H1 (cell line): Measurements from ENCODE around the gene HAVCR1. TPM values are rescaled to one million over a fixed set of nuclear protein-coding genes. Genes with fewer than 3 reads are reported as not detected.
"Not testable (repeated sequence)": the region's sequence is repeated elsewhere in the genome, so short reads cannot be mapped to it uniquely, and the experiment has no call there.

ENCODE experiments used
- CTCF ChIA-PET: fragments of 300-600 bp; sonication (Branson Sonifier 250); formaldehyde crosslinking; loops from one replicate; lab custom pipeline; 2021; ENCODE audit not compliant: partially characterized antibody; lab: Charles Lee
- POLR2A ChIA-PET: fragments of 300-600 bp; sonication (Branson Sonifier 250); formaldehyde crosslinking; loops from one replicate; lab custom pipeline; 2021; ENCODE audit warnings: inconsistent platforms; ENCODE audit not compliant: partially characterized antibody; lab: Charles Lee
- DNase-seq, 2 experiments: peaks; one replicate each; pipeline versions ENCODE4 v3.0.0 to v3.0.0-alpha.2; 2010 to 2022; ENCODE audit warnings: low spot score in 2 of 2, low read depth in 1 of 2, mixed read lengths in 1 of 2
- FAIRE-seq: peaks from 2 replicates; lab custom pipeline; 2011; peaks lifted over from hg19 to GRCh38; lab: Jason Lieb, UNC
- H2AFZ ChIP-seq: 2 replicates; pipeline ENCODE4 v1.8.1; 2012; ENCODE audit warnings: low read length, inconsistent platforms
- H2AK5ac ChIP-seq: 2 replicates; pipeline ENCODE4 v1.6.1; 2013; ENCODE audit warnings: low read depth, low read length
- H2BK120ac ChIP-seq: replicated peaks from 2 replicates; pipeline ENCODE3; 2013; ENCODE audit warnings: low read depth, low read length, inconsistent platforms
- H2BK12ac ChIP-seq: 2 replicates; pipeline ENCODE4 v1.6.1; 2013; ENCODE audit warnings: low read depth, low read length
- H2BK15ac ChIP-seq: 2 replicates; pipeline ENCODE4 v1.6.1; 2013; ENCODE audit warnings: low read length
- H2BK20ac ChIP-seq: 2 replicates; pipeline ENCODE4 v1.6.1; 2013; ENCODE audit warnings: low read length
- H2BK5ac ChIP-seq: 2 replicates; pipeline ENCODE4 v1.6.1; 2013; ENCODE audit warnings: low read depth, low read length
- H3K14ac ChIP-seq: 2 replicates; pipeline ENCODE4 v1.6.1; 2013; ENCODE audit warnings: inconsistent platforms; ENCODE audit not compliant: insufficient read length
- H3K18ac ChIP-seq: 2 replicates; pipeline ENCODE4 v1.6.1; 2013; ENCODE audit warnings: low read length; ENCODE audit errors: extremely low read depth
- H3K23ac ChIP-seq: 2 replicates; pipeline ENCODE4 v1.6.1; 2013; ENCODE audit warnings: inconsistent platforms; ENCODE audit not compliant: insufficient read length
- H3K23me2 ChIP-seq: 2 replicates; pipeline ENCODE4 v1.6.1; 2013; ENCODE audit warnings: low read depth, low read length
- H3K27ac ChIP-seq: 2 replicates; pipeline ENCODE4 v1.6.1; 2011; ENCODE audit warnings: low read depth, low read length, inconsistent platforms
- H3K27me3 ChIP-seq, 4 experiments: replicated peaks in 1 of 4; 1 replicate in 1 of 4; 2 replicates in 3 of 4; pipeline versions ENCODE4 v1.6.1 to v1.8.1; 2011 to 2013; ENCODE audit warnings: low read length in 3 of 4, mild to moderate bottlenecking in 3 of 4, inconsistent platforms in 2 of 4, mixed read lengths in 2 of 4, moderate library complexity in 1 of 4; ENCODE audit not compliant: control insufficient read depth in 3 of 4, insufficient read depth in 3 of 4; ENCODE audit errors: extremely low read depth in 1 of 4
- H3K36me3 ChIP-seq, 4 experiments: 2 replicates each; pipeline versions ENCODE4 v1.6.1 to v1.8.1; 2011 to 2013; ENCODE audit warnings: mild to moderate bottlenecking in 4 of 4, low read length in 3 of 4, moderate library complexity in 2 of 4, control low read depth in 1 of 4, inconsistent platforms in 1 of 4; ENCODE audit not compliant: insufficient read depth in 4 of 4, control insufficient read depth in 2 of 4
- H3K4ac ChIP-seq: replicated peaks from 2 replicates; pipeline ENCODE3; 2013; ENCODE audit warnings: low read length, low read depth, mixed read lengths, inconsistent platforms; ENCODE audit not compliant: insufficient read length
- H3K4me1 ChIP-seq, 4 experiments: replicated peaks in 1 of 4; 1 replicate in 1 of 4; 2 replicates in 3 of 4; pipeline versions ENCODE4 v1.6.1 to v1.8.1; 2011 to 2013; ENCODE audit warnings: low read length in 3 of 4, inconsistent platforms in 2 of 4, mixed read lengths in 1 of 4; ENCODE audit not compliant: insufficient read depth in 4 of 4, control insufficient read depth in 3 of 4
- H3K4me2 ChIP-seq, 2 experiments: 2 replicates each; pipeline versions ENCODE4 v1.6.1 to v1.8.1; 2011 to 2013; ENCODE audit warnings: low read depth in 2 of 2, low read length in 2 of 2, control low read depth in 1 of 2, inconsistent platforms in 1 of 2, mild to moderate bottlenecking in 1 of 2; ENCODE audit not compliant: insufficient read depth in 1 of 2
- H3K4me3 ChIP-seq, 4 experiments: fragments of 200-600, 300-600 bp in 1 of 4; sonication (generic), shearing (Covaris generic), sonication (Bioruptor Twin) in 1 of 4; 2 replicates each; pipeline versions ENCODE4 v1.5.1 to v1.8.1; 2011 to 2016; ENCODE audit warnings: low read length in 4 of 4, low read depth in 3 of 4, control low read depth in 2 of 4, inconsistent platforms in 2 of 4, mild to moderate bottlenecking in 2 of 4, mixed read lengths in 1 of 4, moderate library complexity in 1 of 4; ENCODE audit not compliant: insufficient read depth in 2 of 4; ENCODE audit errors: extremely low read depth in 1 of 4
- H3K56ac ChIP-seq: replicated peaks from 2 replicates; pipeline ENCODE3; 2013; ENCODE audit warnings: low read depth, mild to moderate bottlenecking, mixed read lengths, low read length, inconsistent platforms; ENCODE audit not compliant: insufficient read length
- H3K79me1 ChIP-seq: 2 replicates; pipeline ENCODE4 v1.6.1; 2013; ENCODE audit warnings: low read depth, low read length, control low read depth
- H3K79me2 ChIP-seq, 2 experiments: 2 replicates each; pipeline versions ENCODE4 v1.6.1 to v1.8.1; 2012 to 2013; ENCODE audit warnings: low read length in 2 of 2, mild to moderate bottlenecking in 2 of 2, inconsistent platforms in 1 of 2; ENCODE audit not compliant: insufficient read depth in 2 of 2, control insufficient read depth in 1 of 2
- H3K9ac ChIP-seq, 4 experiments: replicated peaks in 1 of 4; 1 replicate in 1 of 4; 2 replicates in 3 of 4; pipeline versions ENCODE4 v1.6.1 to v1.8.1; 2011 to 2013; ENCODE audit warnings: low read depth in 3 of 4, low read length in 3 of 4, control low read depth in 2 of 4, mild to moderate bottlenecking in 2 of 4, moderate library complexity in 2 of 4, inconsistent platforms in 1 of 4; ENCODE audit errors: extremely low read depth in 1 of 4
- H3K9me3 ChIP-seq, 2 experiments: 2 replicates each; pipeline versions ENCODE4 v1.6.1 to v1.8.1; 2012 to 2013; ENCODE audit warnings: mild to moderate bottlenecking in 2 of 2, moderate library complexity in 2 of 2, control low read depth in 1 of 2, inconsistent platforms in 1 of 2, low read depth in 1 of 2, low read length in 1 of 2, mixed read lengths in 1 of 2; ENCODE audit not compliant: insufficient read depth in 2 of 2
- H4K20me1 ChIP-seq, 2 experiments: replicated peaks in 1 of 2; 2 replicates each; pipeline versions ENCODE3 to v1.8.1; 2011 to 2013; ENCODE audit warnings: inconsistent platforms in 2 of 2, low read length in 2 of 2, mild to moderate bottlenecking in 1 of 2; ENCODE audit not compliant: insufficient read depth in 2 of 2, control insufficient read depth in 1 of 2
- H4K5ac ChIP-seq: 2 replicates; pipeline ENCODE4 v1.6.1; 2013; ENCODE audit warnings: low read length, low read depth, mixed read lengths, inconsistent platforms; ENCODE audit not compliant: insufficient read length
- H4K8ac ChIP-seq: 2 replicates; pipeline ENCODE4 v1.8.0; 2013; ENCODE audit warnings: mild to moderate bottlenecking, moderate library complexity, low read length, inconsistent platforms; ENCODE audit not compliant: insufficient read depth; ENCODE audit errors: extremely low read depth
- H4K91ac ChIP-seq: replicated peaks from 2 replicates; pipeline ENCODE3; 2013; ENCODE audit warnings: low read length, mixed read lengths, inconsistent platforms; ENCODE audit not compliant: insufficient read length
- WGBS, 2 experiments: shearing (Covaris generic) in 1 of 2; methylation state at CpG; one replicate each; pipeline versions ENCODE4 v1.1.6 to v1.1.7; 2013 to 2015; ENCODE audit warnings: low lambda C conversion rate in 2 of 2, mixed read lengths in 2 of 2, inconsistent platforms in 1 of 2, low coverage in 1 of 2, missing lambda C conversion rate in 1 of 2; ENCODE audit not compliant: insufficient replicate concordance in 2 of 2, insufficient coverage in 1 of 2, insufficient read length in 1 of 2; ENCODE audit errors: extremely low coverage in 1 of 2, missing lambda C conversion rate in 1 of 2; 5-methylcytosine and 5-hydroxymethylcytosine counted together
- polyA plus RNA-seq, 7 experiments: library from polyadenylated mRNA; depleted of rRNA in 3 of 7; stranded (reverse) in 5 of 7; unstranded in 2 of 7; fragments of >200 nt in 5 of 7; fragments of 200-250 nt in 2 of 7; gene quantifications; 1 replicate in 5 of 7; 2 replicates in 1 of 7; 4 replicates in 1 of 7; pipeline versions ENCODE4 v1.2.1 to v1.2.3, GENCODE V29; 2011 to 2013; ENCODE audit warnings: missing spikeins in 2 of 7, mixed read lengths in 2 of 7
- total RNA-seq: library from RNA; stranded (reverse); fragmentation: NEBNext Ultra II Directional; extraction: Animal tissue kit (Norgen Biotek cat#: 25700); gene quantifications from 2 replicates; pipeline ENCODE4 v1.2.1, GENCODE V29; 2021

Gene HAVCR1
- total and polyA plus RNA-seq, 2 of the 8 experiments (the other 6 are each of a cell fraction or from before 2014, with no cell fraction given), result not detected

GRCh38 chr5:157027663-157028062 lies 31.3 kb downstream of the HAVCR1 start:
- H3K23ac ChIP-seq, H2BK20ac ChIP-seq, H3K36me3 ChIP-seq, H3K4ac ChIP-seq, H4K20me1 ChIP-seq, H4K91ac ChIP-seq, H3K79me1 ChIP-seq, H3K4me3 ChIP-seq, H2BK15ac ChIP-seq, H3K9me3 ChIP-seq, DNase-seq, H2AK5ac ChIP-seq, H3K14ac ChIP-seq, H3K23me2 ChIP-seq, FAIRE-seq, H2BK5ac ChIP-seq, H3K79me2 ChIP-seq, H3K27ac ChIP-seq, H3K27me3 ChIP-seq, H3K4me1 ChIP-seq, H2BK12ac ChIP-seq, H3K56ac ChIP-seq, H4K8ac ChIP-seq, POLR2A ChIA-PET, H2BK120ac ChIP-seq, H3K18ac ChIP-seq, H3K9ac ChIP-seq, H4K5ac ChIP-seq, H3K4me2 ChIP-seq, H2AFZ ChIP-seq: not testable (repeated sequence)
- 86% methylated on average over 2 of the region's 2 CpGs; no CpG with 5 or more reads in 1 of the 2 experiments for WGBS, 2 experiments
- CTCF ChIA-PET, result interaction anchor here (0.6 to 2.4 kb wide), 18 partner anchors 7 to 452 kb away, joined by 3 to 10 read pairs (median 3); partner anchors contain the start of genes HAVCR2 and MED7
